SJCRH30 (cell line): ENCODE measurements around the gene TET3. TPM values are rescaled to one million over a fixed set of nuclear protein-coding genes. Genes with fewer than 3 reads are reported as not detected.

ENCODE experiments used
- total RNA-seq: library from RNA; depleted of rRNA; stranded (reverse); fragments of >200 nt; shearing (Covaris generic); gene quantifications from 2 replicates; pipeline ENCODE4 v1.2.3, GENCODE V29; 2014; rRNA removed

TET3 gene
- total RNA-seq, 1 experiment from 2014 or later: 16.3 TPM

Other genes starting within 250 kb of the TET3 start
- 136 and 161 TPM in 2 replicates for gene TPRKB, start 247.6 kb upstream of the TET3 start, total RNA-seq
- 42.3 and 44.1 TPM in 2 replicates for gene DUSP11, start 204.8 kb upstream of the TET3 start, total RNA-seq
- not detected in 2 replicates for gene C2orf78, start 200.7 kb upstream of the TET3 start, total RNA-seq
- 50.1 and 61.1 TPM in 2 replicates for gene STAMBP, start 155.9 kb upstream of the TET3 start, total RNA-seq
- gene ACTG2, start 91.9 kb upstream of the TET3 start, total RNA-seq: 0.08 TPM in 1 of 2 replicates, not detected in the other
- 100 and 105 TPM in 2 replicates for gene DGUOK, start 58.0 kb upstream of the TET3 start, total RNA-seq
- gene BOLA3, start 163.0 kb downstream of the TET3 start, total RNA-seq: 54.6 and 60.1 TPM in 2 replicates
- 175 and 185 TPM in 2 replicates for gene MOB1A, start 194.0 kb downstream of the TET3 start, total RNA-seq
- 210 and 236 TPM in 2 replicates for gene MTHFD2, start 213.7 kb downstream of the TET3 start, total RNA-seq